AG10803 (cell line): ENCODE results near the gene CLPSL1.

Experiments used
- DNase-seq: peaks from one replicate; pipeline ENCODE4 v3.0.0; 2010; ENCODE audit warnings: low read depth
- H3K4me3 ChIP-seq: 2 replicates; pipeline ENCODE4 v1.5.1; 2011; ENCODE audit warnings: mild to moderate bottlenecking, low read length, control low read depth
- TF ChIP-seq, protein P1 (sequence below): conservative IDR thresholded peaks from 2 replicates; pipeline ENCODE4 v1.5.1; 2011; ENCODE audit warnings: mild to moderate bottlenecking, low read length, control low read depth, inconsistent platforms

The CLPSL1 gene

GRCh38 chr6:35750557-35750956 is 30.3 kb upstream of the CLPSL1 start:
- H3K4me3 ChIP-seq = no peak overlapping the region
- no peak for DNase-seq
- TF ChIP-seq, protein P1, sequence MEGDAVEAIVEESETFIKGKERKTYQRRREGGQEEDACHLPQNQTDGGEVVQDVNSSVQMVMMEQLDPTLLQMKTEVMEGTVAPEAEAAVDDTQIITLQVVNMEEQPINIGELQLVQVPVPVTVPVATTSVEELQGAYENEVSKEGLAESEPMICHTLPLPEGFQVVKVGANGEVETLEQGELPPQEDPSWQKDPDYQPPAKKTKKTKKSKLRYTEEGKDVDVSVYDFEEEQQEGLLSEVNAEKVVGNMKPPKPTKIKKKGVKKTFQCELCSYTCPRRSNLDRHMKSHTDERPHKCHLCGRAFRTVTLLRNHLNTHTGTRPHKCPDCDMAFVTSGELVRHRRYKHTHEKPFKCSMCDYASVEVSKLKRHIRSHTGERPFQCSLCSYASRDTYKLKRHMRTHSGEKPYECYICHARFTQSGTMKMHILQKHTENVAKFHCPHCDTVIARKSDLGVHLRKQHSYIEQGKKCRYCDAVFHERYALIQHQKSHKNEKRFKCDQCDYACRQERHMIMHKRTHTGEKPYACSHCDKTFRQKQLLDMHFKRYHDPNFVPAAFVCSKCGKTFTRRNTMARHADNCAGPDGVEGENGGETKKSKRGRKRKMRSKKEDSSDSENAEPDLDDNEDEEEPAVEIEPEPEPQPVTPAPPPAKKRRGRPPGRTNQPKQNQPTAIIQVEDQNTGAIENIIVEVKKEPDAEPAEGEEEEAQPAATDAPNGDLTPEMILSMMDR = no peak

DNA sequence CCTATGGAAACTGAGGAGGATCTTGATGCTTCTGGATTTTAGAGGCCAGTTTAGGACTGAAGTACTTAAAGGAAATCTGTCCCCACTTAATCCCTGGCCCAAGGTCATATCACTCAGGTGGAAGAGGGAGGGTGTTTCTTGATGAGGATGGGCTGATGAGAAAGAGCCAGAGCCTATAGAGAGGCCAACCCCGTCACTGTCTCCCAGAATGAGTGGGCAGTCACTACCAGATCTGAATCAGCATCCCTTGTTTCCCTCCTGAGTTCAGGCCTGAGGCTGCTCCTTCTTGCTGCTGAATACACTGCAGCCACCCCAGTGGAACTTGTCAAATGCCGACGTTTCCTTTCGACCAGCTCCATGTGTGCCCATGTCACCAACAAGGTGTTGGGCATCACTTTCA is 29.2 kb upstream of the CLPSL1 start:
- TF ChIP-seq, protein P1 = no peak
- no peak overlapping the region for H3K4me3 ChIP-seq
- no peak for DNase-seq

- H3K4me3 ChIP-seq = no peak overlapping the region
- TF ChIP-seq, protein P1 = no peak
Measured at GRCh38 chr6:35752330-35752729, 28.5 kb upstream of the CLPSL1 start.

DNA sequence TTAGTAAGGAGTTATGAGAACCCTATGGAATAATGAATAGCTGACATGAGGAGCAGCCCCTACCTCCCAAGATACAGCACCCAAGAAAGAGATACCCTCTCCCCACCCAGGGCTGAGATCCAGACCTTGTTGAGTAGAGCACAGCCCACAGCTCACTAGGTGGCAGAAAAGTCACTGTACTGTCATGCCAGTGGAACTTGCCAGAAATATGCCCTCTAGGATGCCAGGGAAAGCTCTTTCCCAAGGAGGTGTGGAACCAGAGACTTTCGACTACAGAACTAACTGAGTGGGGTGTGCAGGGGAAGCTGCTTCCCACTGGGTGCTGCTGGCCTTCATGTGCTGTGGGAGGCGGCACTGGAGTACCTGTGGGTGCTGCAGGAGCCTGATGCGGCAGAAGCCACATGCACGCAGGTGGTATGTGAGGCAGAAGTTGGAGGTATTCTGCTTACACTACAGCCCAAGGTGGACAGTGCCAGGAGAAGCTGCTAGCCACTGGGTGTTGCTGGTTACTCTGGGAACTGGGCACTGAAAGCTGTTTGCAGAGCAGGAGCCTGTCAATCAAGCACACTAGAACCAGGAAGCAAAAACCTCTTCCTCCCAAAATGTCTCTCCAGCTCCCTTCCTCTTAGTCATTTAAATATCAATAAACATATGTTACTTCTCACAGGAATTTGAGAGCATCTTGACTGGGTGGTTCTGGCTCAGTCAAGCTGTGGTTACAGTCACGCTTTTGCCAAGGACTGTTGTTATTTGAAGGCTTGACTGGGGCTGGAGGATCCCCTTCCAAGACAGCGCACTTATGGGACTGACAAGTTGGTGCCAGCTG is 26.2 kb upstream of the CLPSL1 start:
- no peak overlapping the region for H3K4me3 ChIP-seq
- TF ChIP-seq, protein P1 = no peak
- peak; percentile 13 for DNase-seq

More at GRCh38 chr6:35752330-35752729, 28.5 kb upstream of the CLPSL1 start:
- no peak for DNase-seq

DNA sequence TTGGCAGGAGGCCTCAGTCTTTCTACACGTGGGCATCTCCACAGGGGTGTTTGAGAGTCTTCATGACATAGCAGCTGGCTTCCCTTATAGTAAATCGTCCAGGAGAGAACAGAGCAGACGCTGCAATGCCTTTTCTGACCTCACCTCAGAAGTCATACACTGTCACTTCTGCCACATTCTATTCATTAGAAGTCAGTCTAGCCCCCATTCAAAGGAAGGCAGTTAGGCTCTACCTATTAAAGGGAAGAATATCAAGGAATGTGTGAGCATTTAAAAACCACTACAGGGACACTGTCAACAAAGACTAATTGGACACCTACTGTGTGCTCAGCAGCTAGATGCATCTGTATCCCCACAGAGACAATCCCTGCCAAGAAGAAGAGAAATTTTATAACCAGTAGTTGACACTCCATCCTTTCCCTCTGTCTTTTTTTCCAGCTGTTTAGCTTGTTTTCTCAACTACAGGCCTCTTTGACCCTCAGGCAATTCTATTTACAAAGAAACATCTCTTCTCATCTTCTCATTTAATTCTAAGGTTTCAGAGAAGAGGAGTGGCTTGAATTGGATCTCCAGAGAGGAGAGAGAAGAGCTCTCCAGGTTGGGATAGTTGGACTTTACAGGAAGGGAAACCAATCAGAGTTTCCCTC is 25.4 kb upstream of the CLPSL1 start:
- DNase-seq = no peak
- no peak overlapping the region for H3K4me3 ChIP-seq
- TF ChIP-seq, protein P1 = no peak

GRCh38 chr6:35757456-35758123 is 23.2 kb upstream of the CLPSL1 start:
- H3K4me3 ChIP-seq = no peak overlapping the region
- peak; percentile 11 for DNase-seq
- TF ChIP-seq, protein P1 = peak; percentile 42
